ENCODE measurements around the gene ADGRG3.

DNA sequence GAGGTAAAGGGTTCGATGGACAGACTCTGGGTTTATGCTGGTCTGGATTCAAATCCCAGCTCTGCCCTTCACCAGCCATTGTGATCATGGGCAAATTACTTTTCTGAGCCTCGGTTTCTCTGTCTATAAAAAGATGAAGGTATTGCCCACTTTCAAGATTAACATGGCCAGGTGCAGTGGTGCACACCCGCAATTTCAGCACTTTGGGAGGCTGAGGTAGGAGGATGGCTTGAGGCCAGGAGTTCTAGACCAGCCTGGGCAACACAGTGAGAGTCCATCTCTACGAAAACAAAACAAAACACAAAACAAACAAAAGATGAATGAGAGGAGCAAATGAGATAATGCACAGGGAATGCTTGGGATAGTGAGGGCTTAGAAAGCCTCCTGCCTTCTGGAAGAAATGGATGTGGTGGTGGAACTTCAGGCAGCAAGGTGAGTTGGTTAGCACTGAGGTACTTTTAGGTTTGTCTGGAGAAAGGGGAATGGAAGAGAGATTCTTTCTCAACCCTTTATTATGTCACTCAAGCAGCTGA, 8.5 kb downstream of the ADGRG3 start:
- TF ChIP-seq POLR2A (IDR thresholded peaks at IDR 0.05; ENCODE audit: low read depth, low read length), result no peak
- no peak for TF ChIP-seq POLR2AphosphoS5 (IDR thresholded peaks at IDR 0.05; ENCODE audit: low read depth, low read length)

All from GM12892 (cell line).